ENCODE measurements around the gene TRPV4. TPM values are rescaled to one million over a fixed set of nuclear protein-coding genes. Genes with fewer than 3 reads are reported as not detected.
A peak's percentile ranks its signal among the peaks of the same experiment; 100 is the strongest.

Gene TRPV4
- total and polyA plus RNA-seq, 2 experiments from 2014 or later = 0.66 to 1.1 TPM

DNA sequence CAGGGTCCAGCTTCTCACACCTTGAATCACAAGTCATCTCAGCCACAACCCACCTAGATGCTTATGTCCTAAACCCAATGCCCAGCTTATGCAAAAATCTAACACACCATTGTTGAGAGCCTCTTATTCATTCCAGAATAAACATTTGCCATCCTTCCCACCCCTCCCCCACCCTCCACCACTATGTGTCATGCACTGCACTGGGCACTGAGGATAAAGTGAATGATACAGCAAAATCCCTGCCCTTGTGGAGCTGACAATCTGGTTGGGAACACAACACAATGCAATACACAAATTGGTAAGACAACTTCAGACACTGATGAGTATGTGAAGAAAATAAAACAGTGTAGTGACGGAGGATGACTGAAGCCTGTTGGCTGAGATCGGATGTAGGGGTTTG lies 48.6 kb upstream of the TRPV4 start:
- H3F3A ChIP-seq (replicated peaks; ENCODE audit: low read depth) = peaks cover 3% of the 10 kb centered on the region; the same call in 1 of the 2 replicates
- Mint-ChIP-seq H3K27me3 (ENCODE audit: insufficient read depth, low read depth, poor library complexity) (peaks cover 8% of the 10 kb centered on the region), H3K4me3 (peak overlapping the region; percentile 85), H3K9me3 (no peaks in the 10 kb centered on the region), H3K4me1 (peaks cover 41% of the 10 kb centered on the region), H3K27ac (peak overlapping the region; percentile 91), H3K36me3 (ENCODE audit: low read depth) (no peaks in the 10 kb centered on the region; the same call in 2 of the 3 replicates)
- peak overlapping the region; percentile 65 for H3K4me3 ChIP-seq
- ATAC-seq = no peak
- H3K4me2 ChIP-seq = peak overlapping the region; percentile 84
- no peaks in the 10 kb centered on the region for H3K27me3 ChIP-seq (ENCODE audit: insufficient read depth)
- H2AFZ ChIP-seq = no peak overlapping the region
- DNase-seq (ENCODE audit: low spot score) = no peak
- H3K4me1 ChIP-seq (ENCODE audit: insufficient read depth) = peaks cover 38% of the 10 kb centered on the region
- TF ChIP-seq ZNF331 (CRISPR knock-in tag; IDR thresholded peaks at IDR 0.05; ENCODE audit: low read depth) = no peak
- TF ChIP-seq, protein P1, sequence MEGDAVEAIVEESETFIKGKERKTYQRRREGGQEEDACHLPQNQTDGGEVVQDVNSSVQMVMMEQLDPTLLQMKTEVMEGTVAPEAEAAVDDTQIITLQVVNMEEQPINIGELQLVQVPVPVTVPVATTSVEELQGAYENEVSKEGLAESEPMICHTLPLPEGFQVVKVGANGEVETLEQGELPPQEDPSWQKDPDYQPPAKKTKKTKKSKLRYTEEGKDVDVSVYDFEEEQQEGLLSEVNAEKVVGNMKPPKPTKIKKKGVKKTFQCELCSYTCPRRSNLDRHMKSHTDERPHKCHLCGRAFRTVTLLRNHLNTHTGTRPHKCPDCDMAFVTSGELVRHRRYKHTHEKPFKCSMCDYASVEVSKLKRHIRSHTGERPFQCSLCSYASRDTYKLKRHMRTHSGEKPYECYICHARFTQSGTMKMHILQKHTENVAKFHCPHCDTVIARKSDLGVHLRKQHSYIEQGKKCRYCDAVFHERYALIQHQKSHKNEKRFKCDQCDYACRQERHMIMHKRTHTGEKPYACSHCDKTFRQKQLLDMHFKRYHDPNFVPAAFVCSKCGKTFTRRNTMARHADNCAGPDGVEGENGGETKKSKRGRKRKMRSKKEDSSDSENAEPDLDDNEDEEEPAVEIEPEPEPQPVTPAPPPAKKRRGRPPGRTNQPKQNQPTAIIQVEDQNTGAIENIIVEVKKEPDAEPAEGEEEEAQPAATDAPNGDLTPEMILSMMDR (conservative IDR thresholded peaks at IDR 0.05; ENCODE audit: low read depth in 2 of 2) = no peak
- no peak for TF ChIP-seq CREB1 (CRISPR knock-in tag; IDR thresholded peaks at IDR 0.05; ENCODE audit: low read depth)
- TF ChIP-seq, protein P2, sequence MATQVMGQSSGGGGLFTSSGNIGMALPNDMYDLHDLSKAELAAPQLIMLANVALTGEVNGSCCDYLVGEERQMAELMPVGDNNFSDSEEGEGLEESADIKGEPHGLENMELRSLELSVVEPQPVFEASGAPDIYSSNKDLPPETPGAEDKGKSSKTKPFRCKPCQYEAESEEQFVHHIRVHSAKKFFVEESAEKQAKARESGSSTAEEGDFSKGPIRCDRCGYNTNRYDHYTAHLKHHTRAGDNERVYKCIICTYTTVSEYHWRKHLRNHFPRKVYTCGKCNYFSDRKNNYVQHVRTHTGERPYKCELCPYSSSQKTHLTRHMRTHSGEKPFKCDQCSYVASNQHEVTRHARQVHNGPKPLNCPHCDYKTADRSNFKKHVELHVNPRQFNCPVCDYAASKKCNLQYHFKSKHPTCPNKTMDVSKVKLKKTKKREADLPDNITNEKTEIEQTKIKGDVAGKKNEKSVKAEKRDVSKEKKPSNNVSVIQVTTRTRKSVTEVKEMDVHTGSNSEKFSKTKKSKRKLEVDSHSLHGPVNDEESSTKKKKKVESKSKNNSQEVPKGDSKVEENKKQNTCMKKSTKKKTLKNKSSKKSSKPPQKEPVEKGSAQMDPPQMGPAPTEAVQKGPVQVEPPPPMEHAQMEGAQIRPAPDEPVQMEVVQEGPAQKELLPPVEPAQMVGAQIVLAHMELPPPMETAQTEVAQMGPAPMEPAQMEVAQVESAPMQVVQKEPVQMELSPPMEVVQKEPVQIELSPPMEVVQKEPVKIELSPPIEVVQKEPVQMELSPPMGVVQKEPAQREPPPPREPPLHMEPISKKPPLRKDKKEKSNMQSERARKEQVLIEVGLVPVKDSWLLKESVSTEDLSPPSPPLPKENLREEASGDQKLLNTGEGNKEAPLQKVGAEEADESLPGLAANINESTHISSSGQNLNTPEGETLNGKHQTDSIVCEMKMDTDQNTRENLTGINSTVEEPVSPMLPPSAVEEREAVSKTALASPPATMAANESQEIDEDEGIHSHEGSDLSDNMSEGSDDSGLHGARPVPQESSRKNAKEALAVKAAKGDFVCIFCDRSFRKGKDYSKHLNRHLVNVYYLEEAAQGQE (IDR thresholded peaks at IDR 0.05; ENCODE audit: unreplicated experiment) = no peak
- TF ChIP-seq EZH2 (IDR thresholded peaks at IDR 0.05; ENCODE audit: low read depth, unreplicated experiment) = no peak
- no peak for TF ChIP-seq STAT1 (IDR thresholded peaks at IDR 0.05; ENCODE audit: unreplicated experiment)
- TF ChIP-seq NANOG (IDR thresholded peaks at IDR 0.05; ENCODE audit: borderline replicate concordance) = no peak
- TF ChIP-seq JUNB (IDR thresholded peaks at IDR 0.05; ENCODE audit: unreplicated experiment) = no peak
- no peak for TF ChIP-seq EZH2phosphoT487 (IDR thresholded peaks at IDR 0.05; ENCODE audit: unreplicated experiment)
- TF ChIP-seq, protein P3, sequence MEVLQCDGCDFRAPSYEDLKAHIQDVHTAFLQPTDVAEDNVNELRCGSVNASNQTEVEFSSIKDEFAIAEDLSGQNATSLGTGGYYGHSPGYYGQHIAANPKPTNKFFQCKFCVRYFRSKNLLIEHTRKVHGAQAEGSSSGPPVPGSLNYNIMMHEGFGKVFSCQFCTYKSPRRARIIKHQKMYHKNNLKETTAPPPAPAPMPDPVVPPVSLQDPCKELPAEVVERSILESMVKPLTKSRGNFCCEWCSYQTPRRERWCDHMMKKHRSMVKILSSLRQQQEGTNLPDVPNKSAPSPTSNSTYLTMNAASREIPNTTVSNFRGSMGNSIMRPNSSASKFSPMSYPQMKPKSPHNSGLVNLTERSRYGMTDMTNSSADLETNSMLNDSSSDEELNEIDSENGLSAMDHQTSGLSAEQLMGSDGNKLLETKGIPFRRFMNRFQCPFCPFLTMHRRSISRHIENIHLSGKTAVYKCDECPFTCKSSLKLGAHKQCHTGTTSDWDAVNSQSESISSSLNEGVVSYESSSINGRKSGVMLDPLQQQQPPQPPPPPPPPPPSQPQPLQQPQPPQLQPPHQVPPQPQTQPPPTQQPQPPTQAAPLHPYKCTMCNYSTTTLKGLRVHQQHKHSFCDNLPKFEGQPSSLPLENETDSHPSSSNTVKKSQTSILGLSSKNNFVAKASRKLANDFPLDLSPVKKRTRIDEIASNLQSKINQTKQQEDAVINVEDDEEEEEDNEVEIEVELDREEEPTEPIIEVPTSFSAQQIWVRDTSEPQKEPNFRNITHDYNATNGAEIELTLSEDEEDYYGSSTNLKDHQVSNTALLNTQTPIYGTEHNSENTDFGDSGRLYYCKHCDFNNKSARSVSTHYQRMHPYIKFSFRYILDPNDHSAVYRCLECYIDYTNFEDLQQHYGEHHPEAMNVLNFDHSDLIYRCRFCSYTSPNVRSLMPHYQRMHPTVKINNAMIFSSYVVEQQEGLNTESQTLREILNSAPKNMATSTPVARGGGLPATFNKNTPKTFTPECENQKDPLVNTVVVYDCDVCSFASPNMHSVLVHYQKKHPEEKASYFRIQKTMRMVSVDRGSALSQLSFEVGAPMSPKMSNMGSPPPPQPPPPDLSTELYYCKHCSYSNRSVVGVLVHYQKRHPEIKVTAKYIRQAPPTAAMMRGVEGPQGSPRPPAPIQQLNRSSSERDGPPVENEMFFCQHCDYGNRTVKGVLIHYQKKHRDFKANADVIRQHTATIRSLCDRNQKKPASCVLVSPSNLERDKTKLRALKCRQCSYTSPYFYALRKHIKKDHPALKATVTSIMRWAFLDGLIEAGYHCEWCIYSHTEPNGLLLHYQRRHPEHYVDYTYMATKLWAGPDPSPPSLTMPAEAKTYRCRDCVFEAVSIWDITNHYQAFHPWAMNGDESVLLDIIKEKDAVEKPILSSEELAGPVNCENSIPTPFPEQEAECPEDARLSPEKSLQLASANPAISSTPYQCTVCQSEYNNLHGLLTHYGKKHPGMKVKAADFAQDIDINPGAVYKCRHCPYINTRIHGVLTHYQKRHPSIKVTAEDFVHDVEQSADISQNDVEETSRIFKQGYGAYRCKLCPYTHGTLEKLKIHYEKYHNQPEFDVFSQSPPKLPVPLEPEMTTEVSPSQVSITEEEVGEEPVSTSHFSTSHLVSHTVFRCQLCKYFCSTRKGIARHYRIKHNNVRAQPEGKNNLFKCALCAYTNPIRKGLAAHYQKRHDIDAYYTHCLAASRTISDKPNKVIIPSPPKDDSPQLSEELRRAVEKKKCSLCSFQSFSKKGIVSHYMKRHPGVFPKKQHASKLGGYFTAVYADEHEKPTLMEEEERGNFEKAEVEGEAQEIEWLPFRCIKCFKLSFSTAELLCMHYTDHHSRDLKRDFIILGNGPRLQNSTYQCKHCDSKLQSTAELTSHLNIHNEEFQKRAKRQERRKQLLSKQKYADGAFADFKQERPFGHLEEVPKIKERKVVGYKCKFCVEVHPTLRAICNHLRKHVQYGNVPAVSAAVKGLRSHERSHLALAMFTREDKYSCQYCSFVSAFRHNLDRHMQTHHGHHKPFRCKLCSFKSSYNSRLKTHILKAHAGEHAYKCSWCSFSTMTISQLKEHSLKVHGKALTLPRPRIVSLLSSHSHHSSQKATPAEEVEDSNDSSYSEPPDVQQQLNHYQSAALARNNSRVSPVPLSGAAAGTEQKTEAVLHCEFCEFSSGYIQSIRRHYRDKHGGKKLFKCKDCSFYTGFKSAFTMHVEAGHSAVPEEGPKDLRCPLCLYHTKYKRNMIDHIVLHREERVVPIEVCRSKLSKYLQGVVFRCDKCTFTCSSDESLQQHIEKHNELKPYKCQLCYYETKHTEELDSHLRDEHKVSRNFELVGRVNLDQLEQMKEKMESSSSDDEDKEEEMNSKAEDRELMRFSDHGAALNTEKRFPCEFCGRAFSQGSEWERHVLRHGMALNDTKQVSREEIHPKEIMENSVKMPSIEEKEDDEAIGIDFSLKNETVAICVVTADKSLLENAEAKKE (CRISPR knock-in tag; IDR thresholded peaks at IDR 0.05) = no peak
- peaks cover 8% of the 10 kb centered on the region; the same call in 1 of the 2 replicates for H4K20me1 ChIP-seq (replicated peaks; ENCODE audit: insufficient read depth)
- H3K9me2 ChIP-seq (ENCODE audit: insufficient read depth) = no peaks in the 10 kb centered on the region
- H3K36me3 ChIP-seq (ENCODE audit: insufficient read depth) = no peaks in the 10 kb centered on the region
- H3K79me2 ChIP-seq (replicated peaks; ENCODE audit: insufficient read depth) = peaks cover 32% of the 10 kb centered on the region
- peak overlapping the region; percentile 96 for H3K27ac ChIP-seq (ENCODE audit: low read depth)

Measured in GM23338 (cell line).